ENCODE results near the gene PACRG. TPM values are rescaled to one million over a fixed set of nuclear protein-coding genes. Genes with fewer than 3 reads are reported as not detected.

Gene PACRG
- total and polyA plus RNA-seq, 3 donors from 2014 or later = 54.0 to 84.6 (median 81.7) TPM

DNA sequence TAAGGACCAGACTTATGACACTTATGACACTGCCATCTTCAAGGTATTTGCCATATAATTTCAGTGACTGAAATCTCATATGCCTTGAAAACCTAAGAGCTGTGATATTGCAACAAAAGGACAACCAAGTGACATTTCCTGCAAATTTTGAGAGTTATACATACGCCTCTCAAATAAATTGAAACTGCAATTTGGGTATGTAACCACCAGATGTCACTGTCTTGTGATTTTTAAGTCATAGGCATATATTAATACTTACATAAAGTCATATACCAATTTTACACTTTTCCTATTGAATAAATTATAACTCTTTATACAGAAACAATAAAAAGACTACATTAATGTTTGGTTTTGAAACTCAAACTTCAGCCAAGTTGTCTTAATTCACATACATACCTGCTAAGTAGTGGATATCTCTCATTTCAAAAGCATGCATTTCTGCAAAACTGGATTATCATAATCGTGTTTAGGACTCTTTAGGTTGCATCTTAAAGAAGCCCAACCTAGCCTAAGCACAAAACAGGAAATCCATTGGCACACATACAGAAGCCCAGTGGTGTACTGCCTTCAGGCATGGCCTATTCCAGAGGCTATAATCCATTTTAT, 180.2 kb downstream of the PACRG start:
- no peak for DNase-seq
- 84 to 90% methylated on average over 2 of the region's 2 CpGs for WGBS, 2 donors
- intact Hi-C loops (cut with DNase I; ENCODE audit: low total_unique reads) = no loop called here
- Histone ChIP-seq H3K36me3 (ENCODE audit: low read depth, missing control alignments) (no peaks in the 10 kb centered on the region), H3K27me3 (no peaks in the 10 kb centered on the region), H3K9me3 (no peaks in the 10 kb centered on the region), H3K4me1 (no peaks in the 10 kb centered on the region), H3K27ac (no peak overlapping the region), H3K4me3 (no peak overlapping the region)
- no peak for TF ChIP-seq POLR2A (IDR thresholded peaks at IDR 0.05)
- TF ChIP-seq, protein P1, sequence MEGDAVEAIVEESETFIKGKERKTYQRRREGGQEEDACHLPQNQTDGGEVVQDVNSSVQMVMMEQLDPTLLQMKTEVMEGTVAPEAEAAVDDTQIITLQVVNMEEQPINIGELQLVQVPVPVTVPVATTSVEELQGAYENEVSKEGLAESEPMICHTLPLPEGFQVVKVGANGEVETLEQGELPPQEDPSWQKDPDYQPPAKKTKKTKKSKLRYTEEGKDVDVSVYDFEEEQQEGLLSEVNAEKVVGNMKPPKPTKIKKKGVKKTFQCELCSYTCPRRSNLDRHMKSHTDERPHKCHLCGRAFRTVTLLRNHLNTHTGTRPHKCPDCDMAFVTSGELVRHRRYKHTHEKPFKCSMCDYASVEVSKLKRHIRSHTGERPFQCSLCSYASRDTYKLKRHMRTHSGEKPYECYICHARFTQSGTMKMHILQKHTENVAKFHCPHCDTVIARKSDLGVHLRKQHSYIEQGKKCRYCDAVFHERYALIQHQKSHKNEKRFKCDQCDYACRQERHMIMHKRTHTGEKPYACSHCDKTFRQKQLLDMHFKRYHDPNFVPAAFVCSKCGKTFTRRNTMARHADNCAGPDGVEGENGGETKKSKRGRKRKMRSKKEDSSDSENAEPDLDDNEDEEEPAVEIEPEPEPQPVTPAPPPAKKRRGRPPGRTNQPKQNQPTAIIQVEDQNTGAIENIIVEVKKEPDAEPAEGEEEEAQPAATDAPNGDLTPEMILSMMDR (IDR thresholded peaks at IDR 0.05) = peak; percentile 13 to 55 (median 22)

DNA sequence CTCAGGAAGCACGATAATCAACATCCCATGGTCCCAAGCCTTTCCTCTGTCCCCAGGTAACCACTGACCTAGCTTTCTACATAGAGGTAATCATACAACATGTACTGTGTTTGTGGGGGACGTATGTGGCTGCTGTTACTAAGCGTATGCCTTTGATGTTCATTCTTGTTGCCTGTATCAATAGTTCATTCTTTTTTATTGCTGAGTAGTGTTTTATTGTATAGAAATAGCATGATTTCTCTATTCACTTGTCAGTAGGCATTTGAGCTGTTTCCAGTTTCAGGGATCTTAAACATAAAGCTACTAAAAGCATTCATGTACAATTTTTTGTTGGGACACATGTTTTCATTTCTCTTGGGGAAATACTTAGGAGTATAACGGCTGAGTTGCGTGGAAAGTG, 185.4 kb downstream of the PACRG start:
- Histone ChIP-seq H3K9me3 (no peaks in the 10 kb centered on the region), H3K27me3 (no peaks in the 10 kb centered on the region), H3K27ac (no peak overlapping the region), H3K4me3 (no peak overlapping the region), H3K4me1 (no peaks in the 10 kb centered on the region), H3K36me3 (ENCODE audit: low read depth, missing control alignments) (no peaks in the 10 kb centered on the region)
- no peak for DNase-seq
- intact Hi-C loops (cut with DNase I; ENCODE audit: low total_unique reads) = no loop called here
- WGBS, 2 donors = 91 to 96% methylated on average over 5 of the region's 5 CpGs
- no peak for TF ChIP-seq POLR2A (IDR thresholded peaks at IDR 0.05)
- TF ChIP-seq, protein P1 (IDR thresholded peaks at IDR 0.05) = no peak

GRCh38 chr6:162917506-162917905, 189.7 kb downstream of the PACRG start:
- H3K9me3 ChIP-seq = no peaks in the 10 kb centered on the region
- no peaks in the 10 kb centered on the region for H3K27me3 ChIP-seq
- WGBS, 2 donors = 74 to 84% methylated on average over 1 of the region's 1 CpG
- no peaks in the 10 kb centered on the region for H3K36me3 ChIP-seq (ENCODE audit: low read depth, missing control alignments)
- no peak overlapping the region for H3K27ac ChIP-seq
- no peak for DNase-seq
- intact Hi-C loops (cut with DNase I; ENCODE audit: low total_unique reads) = no loop called here
- TF ChIP-seq, protein P1 (IDR thresholded peaks at IDR 0.05) = no peak
- TF ChIP-seq POLR2A (IDR thresholded peaks at IDR 0.05) = no peak
- H3K4me1 ChIP-seq = no peaks in the 10 kb centered on the region
- H3K4me3 ChIP-seq = no peak overlapping the region

DNA sequence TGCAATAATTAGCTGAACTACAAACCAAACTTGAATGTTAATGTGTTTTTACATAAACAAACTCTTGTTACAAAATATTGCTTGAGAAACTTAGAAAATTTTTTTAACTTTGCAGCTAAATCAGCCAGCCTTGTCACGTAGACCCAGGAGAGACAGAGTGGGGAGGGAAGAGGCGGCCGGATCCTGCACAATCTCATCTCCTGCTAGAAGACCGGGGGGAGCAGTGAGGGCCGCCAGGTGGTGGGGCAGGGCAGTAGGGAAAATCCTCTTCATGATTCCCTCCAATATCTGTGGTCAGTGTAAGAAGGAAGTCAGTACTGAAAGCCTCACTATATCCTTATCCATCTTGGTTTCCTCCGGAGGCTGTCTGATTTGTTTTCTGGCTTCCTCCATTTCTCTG, 193.3 kb downstream of the PACRG start:
- Histone ChIP-seq H3K9me3 (no peaks in the 10 kb centered on the region), H3K27ac (no peak overlapping the region), H3K27me3 (no peaks in the 10 kb centered on the region), H3K4me1 (no peaks in the 10 kb centered on the region), H3K4me3 (no peak overlapping the region), H3K36me3 (ENCODE audit: low read depth, missing control alignments) (no peaks in the 10 kb centered on the region)
- 22 to 40% methylated on average over 6 of the region's 6 CpGs for WGBS, 2 donors
- intact Hi-C loops (cut with DNase I; ENCODE audit: low total_unique reads) = no loop called here
- no peak for TF ChIP-seq POLR2A (IDR thresholded peaks at IDR 0.05)
- TF ChIP-seq, protein P1 (IDR thresholded peaks at IDR 0.05) = no peak
- DNase-seq = no peak

- 24 to 45% methylated on average over 7 of the region's 7 CpGs for WGBS, 2 donors
- DNase-seq = no peak
- Histone ChIP-seq H3K36me3 (ENCODE audit: low read depth, missing control alignments) (no peaks in the 10 kb centered on the region), H3K27ac (no peak overlapping the region), H3K9me3 (no peaks in the 10 kb centered on the region), H3K27me3 (no peaks in the 10 kb centered on the region), H3K4me1 (no peaks in the 10 kb centered on the region), H3K4me3 (no peak overlapping the region)
- intact Hi-C loops (cut with DNase I; ENCODE audit: low total_unique reads) = no loop called here
- TF ChIP-seq POLR2A (IDR thresholded peaks at IDR 0.05) = no peak
- TF ChIP-seq, protein P1 (IDR thresholded peaks at IDR 0.05) = no peak
Observed at GRCh38 chr6:162921510-162922040, 193.8 kb downstream of the PACRG start.

Data from testis (tissue), 3 donors.